ENCODE results near the gene LRRC46.
A peak's percentile ranks its signal among the peaks of the same experiment; 100 is the strongest.

Gene LRRC46

DNA sequence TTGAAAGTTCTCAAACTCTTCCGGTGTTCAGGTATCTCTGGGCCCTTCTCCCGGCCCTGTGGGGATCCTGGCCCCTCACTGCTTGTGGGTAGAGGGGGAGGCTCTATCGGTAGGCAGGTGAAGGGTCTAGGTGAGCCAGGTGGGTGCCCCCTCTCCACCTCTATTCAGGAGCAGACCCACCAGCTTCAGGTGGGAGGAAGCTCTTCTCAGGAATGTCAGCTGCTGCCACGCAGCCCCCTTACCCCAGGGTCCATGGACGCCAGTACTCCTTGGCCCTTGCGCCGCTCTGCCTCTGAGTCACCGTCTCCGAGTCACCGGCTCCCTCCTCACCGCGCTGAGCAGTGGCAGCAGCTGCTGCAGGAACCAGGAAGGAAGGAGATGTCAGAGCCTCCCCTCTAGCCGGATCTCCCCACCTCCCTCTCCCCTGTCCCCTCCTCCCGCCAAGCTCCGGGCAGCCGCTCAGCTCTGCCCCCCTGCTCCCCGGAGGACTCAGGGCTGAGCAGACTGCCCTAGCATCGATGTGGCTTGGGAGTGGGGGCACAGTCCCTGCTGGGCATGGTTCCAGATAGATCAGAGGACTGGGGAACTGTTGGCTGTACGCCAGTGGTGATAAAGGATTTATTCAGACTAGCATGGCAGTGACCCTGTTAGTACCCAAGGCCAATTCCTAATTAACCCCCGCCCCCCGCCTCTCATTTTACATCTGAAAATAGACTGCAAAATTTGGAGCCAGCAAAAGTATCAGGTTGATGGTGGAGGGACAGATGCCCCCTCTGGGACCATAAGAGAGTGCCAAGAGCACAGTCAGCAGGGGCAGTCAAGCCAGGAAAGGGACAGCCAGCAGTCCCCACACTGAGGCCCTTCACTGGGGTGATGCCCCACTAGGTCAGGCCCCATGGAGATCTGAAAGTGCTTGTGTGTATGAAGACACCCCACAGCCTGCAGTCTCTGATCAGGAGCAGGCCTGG is 9.8 kb upstream of the LRRC46 start, which contains the start of gene OSBPL7:
OSBPL7 (minus strand) TSS at position 371 of the 968 bp plus-strand sequence. CDS start 1,516 bp downstream, outside the sequence.
- peak within 1 kb of the TSS; percentile 99 for H3K4me2 ChIP-seq (ENCODE audit: low read length)
- H3K79me2 ChIP-seq (ENCODE audit: insufficient read depth, low read length) = no peaks in the 10 kb centered on the region
- peaks cover 21% of the 10 kb centered on the region for H3K4me1 ChIP-seq (ENCODE audit: insufficient read depth, low read length, severe bottlenecking)
- H3K36me3 ChIP-seq (ENCODE audit: insufficient read depth, low read length) = peaks cover 44% of the 10 kb centered on the region; the same call in 1 of the 2 replicates
- peak within 1 kb of the TSS; percentile 94 for H3K9ac ChIP-seq (ENCODE audit: low read length)
- H3K4me3 ChIP-seq (ENCODE audit: low read depth, low read length, poor library complexity, severe bottlenecking) = peak within 1 kb of the TSS; percentile 97
- no peaks in the 10 kb centered on the region for H3F3A ChIP-seq (ENCODE audit: insufficient read depth, low read length)
- no peaks in the 10 kb centered on the region for H4K20me1 ChIP-seq (ENCODE audit: insufficient read depth, low read length)
- no peaks in the 10 kb centered on the region for H3K9me3 ChIP-seq (ENCODE audit: low read length)
- peak within 1 kb of the TSS; percentile 16 for H3K27ac ChIP-seq (ENCODE audit: low read depth, low read length, poor library complexity, severe bottlenecking)
- TF ChIP-seq CTCF (IDR thresholded peaks at IDR 0.05; ENCODE audit: low read length) = peak; percentile 61
- TF ChIP-seq EZH2 (IDR thresholded peaks at IDR 0.05; ENCODE audit: borderline replicate concordance, low read length) = no peak
- H3K27me3 ChIP-seq (ENCODE audit: insufficient read depth, low read length) = no peaks in the 10 kb centered on the region
- H3K9me2 ChIP-seq (ENCODE audit: low read depth, low read length) = no peaks in the 10 kb centered on the region
- 0 out of 2 replicates have a peak within 1 kb of the TSS, but pooled peaks have one; percentile 12 for H2AFZ ChIP-seq (ENCODE audit: low read length)

- Histone ChIP-seq H2AFZ (ENCODE audit: low read length) (no peak overlapping the region), H4K20me1 (ENCODE audit: insufficient read depth, low read length) (no peaks in the 10 kb centered on the region), H3K27ac (ENCODE audit: low read depth, low read length, poor library complexity, severe bottlenecking) (no peak overlapping the region), H3K4me3 (ENCODE audit: low read depth, low read length, poor library complexity, severe bottlenecking) (no peak overlapping the region), H3K36me3 (ENCODE audit: insufficient read depth, low read length) (peaks cover 44% of the 10 kb centered on the region; the same call in 1 of the 2 replicates), H3K9ac (ENCODE audit: low read length) (no peak overlapping the region; the same call in 1 of the 2 replicates), H3K9me3 (ENCODE audit: low read length) (no peaks in the 10 kb centered on the region), H3K4me1 (ENCODE audit: insufficient read depth, low read length, severe bottlenecking) (peaks cover 21% of the 10 kb centered on the region), H3K79me2 (ENCODE audit: insufficient read depth, low read length) (no peaks in the 10 kb centered on the region), H3K9me2 (ENCODE audit: low read depth, low read length) (no peaks in the 10 kb centered on the region), H3F3A (ENCODE audit: insufficient read depth, low read length) (no peaks in the 10 kb centered on the region), H3K27me3 (ENCODE audit: insufficient read depth, low read length) (no peaks in the 10 kb centered on the region), H3K4me2 (ENCODE audit: low read length) (no peak overlapping the region)
- TF ChIP-seq CTCF (IDR thresholded peaks at IDR 0.05; ENCODE audit: low read length) (no peak), EZH2 (IDR thresholded peaks at IDR 0.05; ENCODE audit: borderline replicate concordance, low read length) (no peak)
These were observed 8.7 kb upstream of the LRRC46 start for GRCh38 chr17:47822785-47823184.

- no peak overlapping the region for H3K4me3 ChIP-seq (ENCODE audit: low read depth, low read length, poor library complexity, severe bottlenecking)
- H3K4me2 ChIP-seq (ENCODE audit: low read length) = no peak overlapping the region
- H3K36me3 ChIP-seq (ENCODE audit: insufficient read depth, low read length) = peaks cover 43% of the 10 kb centered on the region
- no peaks in the 10 kb centered on the region for H3K79me2 ChIP-seq (ENCODE audit: insufficient read depth, low read length)
- no peaks in the 10 kb centered on the region for H3K9me3 ChIP-seq (ENCODE audit: low read length)
- no peak overlapping the region for H3K9ac ChIP-seq (ENCODE audit: low read length)
- no peak overlapping the region for H2AFZ ChIP-seq (ENCODE audit: low read length)
- no peak overlapping the region for H3K27ac ChIP-seq (ENCODE audit: low read depth, low read length, poor library complexity, severe bottlenecking)
- H3K9me2 ChIP-seq (ENCODE audit: low read depth, low read length) = no peaks in the 10 kb centered on the region
- H4K20me1 ChIP-seq (ENCODE audit: insufficient read depth, low read length) = no peaks in the 10 kb centered on the region
- peaks cover 21% of the 10 kb centered on the region for H3K4me1 ChIP-seq (ENCODE audit: insufficient read depth, low read length, severe bottlenecking)
- no peaks in the 10 kb centered on the region for H3K27me3 ChIP-seq (ENCODE audit: insufficient read depth, low read length)
- no peaks in the 10 kb centered on the region for H3F3A ChIP-seq (ENCODE audit: insufficient read depth, low read length)
- TF ChIP-seq EZH2 (IDR thresholded peaks at IDR 0.05; ENCODE audit: borderline replicate concordance, low read length) (no peak), CTCF (IDR thresholded peaks at IDR 0.05; ENCODE audit: low read length) (no peak)
These were observed 8.0 kb upstream of the LRRC46 start for GRCh38 chr17:47823519-47823918.
